GM21619 (cell line): ENCODE data around the gene UHRF1.
"Not testable (repeated sequence)": the region's sequence is repeated elsewhere in the genome, so short reads cannot be mapped to it uniquely, and the experiment has no call there.

Experiments
- ATAC-seq: cut with Tn5 transposase; IDR thresholded peaks from one replicate; pipeline ENCODE4 v1.9.1; 2021; ENCODE audit not compliant: unreplicated experiment

The UHRF1 gene

DNA sequence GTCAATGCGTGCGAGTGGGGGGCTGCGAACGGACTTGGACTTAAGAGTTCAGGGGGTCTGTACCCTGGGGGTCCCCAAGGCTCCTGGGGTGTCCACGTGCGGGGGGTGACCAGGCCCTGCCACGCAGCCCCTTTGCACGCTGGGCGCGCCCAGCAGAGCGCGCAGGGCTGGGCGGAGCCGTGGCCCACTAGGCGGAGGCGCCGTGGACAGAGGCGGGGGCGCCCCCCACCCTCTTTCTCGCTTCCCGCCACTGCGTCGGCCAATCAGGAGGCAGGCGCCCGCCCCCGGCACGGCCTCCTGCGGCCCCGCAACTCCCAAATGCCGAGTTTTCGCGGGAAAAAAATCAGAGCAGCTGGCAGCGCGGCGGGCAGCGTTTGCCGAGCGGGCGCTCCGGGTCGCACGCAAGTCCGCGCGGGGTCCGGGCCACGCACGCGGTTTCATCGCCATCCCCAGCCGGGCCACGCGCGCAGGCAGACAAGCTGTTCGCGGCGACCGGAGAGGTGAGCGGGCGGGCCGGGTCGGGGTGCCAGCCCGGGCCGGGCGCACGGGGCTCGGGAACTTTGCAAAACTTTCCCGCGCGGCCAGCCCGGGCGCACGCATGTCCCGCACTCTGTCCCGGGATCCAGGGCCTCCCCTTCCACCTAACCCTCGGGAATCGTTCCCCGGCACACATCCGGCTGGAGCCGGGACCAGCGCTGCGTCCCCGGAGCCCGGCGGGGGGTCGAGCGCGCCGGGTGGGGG is at the start of gene UHRF1:
TSS of gene UHRF1 (plus strand) at position 346 of the 741 bp plus-strand sequence. CDS start 1,385 bp downstream, outside the sequence.
- ATAC-seq = no peak

DNA sequence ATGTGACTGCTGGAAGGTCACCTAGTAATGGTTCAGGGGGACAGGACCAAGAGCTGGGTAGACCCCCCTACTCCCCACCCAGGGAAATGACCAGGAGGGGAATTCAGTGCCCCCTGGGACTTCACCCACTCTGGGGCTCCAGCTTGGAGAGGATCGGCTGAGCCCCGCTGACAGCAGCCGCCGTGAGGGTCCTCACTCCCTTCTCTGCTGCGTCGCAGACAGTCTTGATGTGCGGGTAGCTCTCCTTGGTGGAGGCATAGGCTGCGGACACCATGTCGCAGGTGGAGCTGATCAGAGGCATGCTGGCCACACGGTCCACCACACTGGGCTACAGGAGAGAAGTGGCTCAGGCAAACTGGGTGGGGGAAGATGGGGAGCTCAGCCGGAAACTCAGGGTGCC is 49.6 kb upstream of the UHRF1 start:
- no peak for ATAC-seq

DNA sequence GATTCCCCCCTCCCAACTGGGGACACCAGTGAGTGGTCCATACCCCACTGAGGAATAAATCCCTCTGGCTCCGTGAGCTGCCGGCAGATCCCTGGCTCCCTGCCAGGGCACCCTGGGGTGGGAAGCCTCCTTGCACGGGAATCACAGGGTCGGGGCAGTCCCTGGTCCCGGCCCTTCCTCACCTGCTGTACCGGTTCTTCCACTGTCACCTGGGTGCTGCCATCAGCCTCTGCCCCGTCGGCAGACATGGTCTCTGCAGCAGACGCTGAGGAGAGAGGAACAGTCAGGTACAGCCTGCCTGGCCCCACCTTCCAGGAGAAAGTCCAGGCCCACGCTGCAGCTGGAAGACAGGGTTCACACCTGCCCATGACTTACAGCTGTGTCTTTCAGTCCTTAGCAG is 48.2 kb upstream of the UHRF1 start:
- ATAC-seq = no peak

DNA sequence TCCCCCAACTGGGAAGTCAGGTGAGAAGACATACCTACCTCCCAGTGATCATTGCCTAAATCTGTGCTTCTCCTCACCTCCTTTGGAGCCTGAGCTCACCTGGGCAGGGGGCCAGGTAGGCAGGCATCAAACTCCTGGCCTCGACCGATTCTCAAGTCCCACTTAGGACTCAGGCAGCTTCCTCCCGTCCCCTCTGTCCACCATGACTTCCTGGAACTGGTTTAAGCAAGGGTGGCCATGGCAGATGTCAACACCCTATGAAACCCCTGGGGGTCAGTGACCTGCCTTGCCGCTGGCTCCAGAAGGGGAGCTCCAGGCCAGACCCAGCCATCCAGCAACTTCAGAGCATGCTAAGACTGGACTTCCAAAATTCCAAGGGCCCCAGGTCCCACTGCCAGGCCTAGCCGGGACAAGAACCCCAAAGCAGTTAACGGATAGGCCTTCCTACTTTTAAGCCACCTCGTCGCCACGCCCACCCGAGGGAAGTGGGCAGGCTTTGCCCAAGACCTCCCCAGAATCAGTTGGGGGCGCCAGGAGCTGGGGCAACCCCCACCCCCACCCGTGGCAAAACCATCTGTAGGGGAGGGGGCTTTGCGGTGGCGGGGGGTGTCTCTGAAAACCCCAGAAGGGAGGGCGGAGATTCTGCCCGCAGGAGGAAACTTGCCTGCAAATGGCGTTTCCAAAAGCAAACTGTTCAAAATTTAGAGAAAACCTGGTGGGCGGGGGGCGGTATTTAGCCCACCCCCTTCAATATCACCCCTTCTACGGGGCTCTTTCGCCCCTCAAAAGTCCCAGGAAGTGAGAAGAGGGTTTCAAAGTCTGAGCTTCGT is 42.5 kb upstream of the UHRF1 start:
- no peak for ATAC-seq

DNA sequence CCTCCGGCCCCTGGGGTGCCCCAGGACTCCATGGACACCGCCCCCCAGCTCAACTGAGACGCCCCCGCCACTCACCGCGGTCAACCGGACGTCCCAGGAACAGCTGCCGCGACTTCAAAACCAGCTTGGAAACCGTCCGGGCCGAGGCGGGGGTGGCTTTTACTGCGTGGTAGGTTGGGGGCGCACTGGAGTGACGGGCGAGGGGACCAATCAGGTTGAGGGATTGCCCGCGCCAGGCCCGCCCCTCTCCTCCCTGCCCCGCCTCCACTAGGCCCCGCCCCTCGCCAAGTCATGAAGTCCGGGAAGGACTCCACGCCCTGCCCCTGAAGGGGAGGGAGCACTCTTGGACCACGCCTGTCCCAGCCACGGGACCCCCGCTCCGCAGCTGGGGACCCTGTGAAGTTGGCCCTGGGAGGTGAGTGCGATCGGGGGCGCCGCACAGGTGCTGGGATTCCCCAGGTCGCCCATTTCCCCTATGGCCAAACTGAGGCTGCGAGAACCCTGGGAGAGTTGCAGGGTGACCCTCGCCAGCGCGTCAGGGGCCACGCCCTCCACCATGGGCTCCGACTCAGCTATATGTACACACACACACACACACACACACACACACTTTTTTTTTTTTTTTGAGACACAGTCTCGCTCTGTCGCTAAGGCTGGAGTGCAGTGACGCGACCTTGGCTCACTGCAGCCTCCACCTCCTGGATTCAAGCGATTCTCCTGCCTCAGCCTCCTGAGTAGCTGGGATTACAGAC is 41.6 kb upstream of the UHRF1 start, which contains the start of gene PLIN3:
TSS of gene PLIN3 (minus strand) at position 134 of the 752 bp plus-strand sequence. CDS start 6,273 bp downstream, outside the sequence.
- ATAC-seq = peak; percentile 70

DNA sequence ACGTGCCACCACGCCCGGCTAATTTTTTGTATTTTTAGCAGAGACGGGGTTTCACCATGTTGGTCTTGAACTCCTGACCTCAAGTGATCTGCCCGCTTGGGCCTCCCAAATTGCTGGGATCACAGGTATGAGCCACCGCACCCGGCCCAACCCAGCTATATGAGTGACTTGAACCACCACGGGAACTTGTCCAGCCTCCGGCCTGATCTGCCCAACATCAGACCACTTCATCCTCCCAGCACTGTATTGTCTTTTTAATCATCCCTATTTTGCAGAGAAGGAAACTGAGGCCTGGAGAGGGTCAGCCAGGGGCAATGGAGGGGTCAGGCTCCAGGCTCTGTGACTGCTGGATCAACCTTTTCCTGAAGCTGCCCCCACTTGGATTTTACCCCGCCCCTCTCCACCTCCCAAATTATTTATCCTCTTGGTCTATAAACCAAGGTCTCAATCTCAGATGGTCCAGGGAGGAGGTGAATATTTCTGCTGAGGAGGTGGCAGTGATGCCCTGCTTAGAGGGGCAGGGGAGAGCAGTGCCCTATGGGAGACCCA is 40.9 kb upstream of the UHRF1 start:
- ATAC-seq = no peak

DNA sequence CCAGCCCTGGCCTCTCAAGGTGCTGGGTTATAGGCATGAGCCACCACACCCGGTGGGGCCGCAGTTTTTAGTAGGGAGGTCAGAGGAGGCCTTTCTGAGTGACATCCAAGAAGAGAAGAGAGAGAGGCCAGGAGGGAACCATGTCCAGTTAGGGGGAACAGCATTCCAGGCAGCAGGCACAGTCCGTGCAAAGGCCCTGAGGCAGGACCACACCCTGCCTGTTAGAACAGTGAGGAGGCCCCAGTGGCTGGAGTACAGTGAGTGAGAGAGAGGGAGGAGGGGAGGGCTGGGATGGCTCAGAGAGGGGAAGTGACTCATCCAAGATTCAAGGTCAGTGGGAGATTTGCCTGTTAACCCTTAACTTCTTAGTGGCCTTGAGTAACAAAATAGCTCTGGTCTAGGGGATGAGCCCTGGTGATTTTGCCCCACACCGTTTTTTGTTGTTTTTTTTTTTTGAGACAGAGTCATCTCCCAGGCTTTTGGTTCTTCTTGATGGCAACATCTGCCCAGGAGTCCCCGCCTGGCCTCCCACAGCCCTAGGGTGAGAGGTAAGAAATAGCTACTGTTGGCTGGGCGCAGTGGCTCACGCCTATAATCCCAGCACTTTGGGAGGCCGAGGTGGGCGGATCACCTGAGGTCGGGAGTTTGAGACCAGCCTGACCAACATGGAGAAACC is 39.1 kb upstream of the UHRF1 start:
- no peak for ATAC-seq

DNA sequence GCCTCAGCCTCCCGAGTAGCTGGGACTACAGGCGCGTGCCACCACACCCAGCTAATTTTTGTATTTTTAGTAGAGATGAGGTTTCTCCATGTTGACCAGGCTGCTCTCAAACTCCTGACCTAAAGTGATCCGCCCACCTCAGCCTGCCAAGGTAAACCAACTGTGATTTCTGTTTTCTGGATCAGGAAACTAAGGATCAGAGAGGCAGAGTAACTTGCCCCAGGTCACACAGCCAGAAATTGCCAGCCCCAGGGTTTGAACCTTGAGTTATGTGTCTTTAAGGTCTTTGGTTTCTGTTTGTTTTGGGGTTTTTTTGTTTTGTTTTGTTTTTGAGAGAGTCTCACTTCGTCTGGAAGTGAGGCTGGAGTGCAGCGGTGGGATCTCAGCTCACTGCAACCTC is 37.6 kb upstream of the UHRF1 start:
- ATAC-seq = no peak

DNA sequence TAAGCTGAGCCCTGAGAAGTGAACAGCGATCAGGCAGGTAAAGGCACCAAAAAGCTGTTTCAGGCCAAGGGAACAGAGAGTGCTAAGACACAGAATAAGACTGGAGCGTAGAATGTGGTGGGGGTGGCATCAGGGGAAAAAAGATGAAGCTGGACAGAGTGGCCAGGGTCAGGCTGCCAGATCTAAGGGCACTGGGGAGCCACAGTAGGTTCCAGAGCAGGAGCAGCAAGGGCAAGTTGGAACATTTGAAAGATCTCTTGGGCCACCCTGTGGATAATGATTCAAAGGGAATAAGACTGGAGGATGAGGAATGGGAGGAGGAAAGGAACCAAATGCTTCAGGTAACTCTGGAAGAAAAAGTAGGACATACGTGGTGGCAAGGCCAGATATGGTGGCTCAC is 35.4 kb upstream of the UHRF1 start:
- no peak for ATAC-seq

DNA sequence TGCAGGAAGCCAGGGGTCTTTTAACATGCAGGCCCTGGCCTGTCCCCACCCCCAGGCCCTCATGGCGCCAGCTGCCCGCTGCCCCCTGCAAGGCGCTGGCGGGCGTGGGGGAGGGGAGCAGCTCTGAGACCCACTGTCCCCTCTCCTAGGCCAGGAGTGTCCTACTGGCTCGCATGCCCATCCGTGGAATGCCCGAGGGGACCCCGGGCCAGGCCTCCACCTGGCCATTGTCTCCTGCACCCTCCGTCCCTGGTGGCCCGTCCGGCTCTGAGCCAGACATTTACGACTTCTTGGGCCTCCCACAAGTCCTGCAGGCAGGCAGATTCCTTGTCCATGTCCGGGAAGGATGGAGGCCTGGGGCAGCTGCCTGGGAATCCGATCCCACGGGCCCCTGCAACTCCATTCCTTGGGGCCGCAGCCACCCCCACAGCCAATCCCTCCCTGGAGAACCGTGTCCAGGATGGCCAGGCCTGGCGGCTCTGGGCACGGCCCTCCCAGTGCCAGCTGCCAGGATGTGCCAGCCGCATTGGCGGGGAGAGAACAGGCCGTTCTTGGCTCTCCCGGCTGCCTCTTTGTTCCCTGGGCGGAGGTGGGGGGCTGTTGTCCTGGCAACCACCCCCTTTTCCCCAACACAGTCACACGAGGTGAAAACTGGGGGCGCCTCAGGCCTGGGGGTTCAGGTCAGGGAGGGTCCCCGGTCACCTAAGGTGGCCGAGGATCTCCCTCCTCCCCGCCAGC is 31.4 kb upstream of the UHRF1 start:
- no peak for ATAC-seq

DNA sequence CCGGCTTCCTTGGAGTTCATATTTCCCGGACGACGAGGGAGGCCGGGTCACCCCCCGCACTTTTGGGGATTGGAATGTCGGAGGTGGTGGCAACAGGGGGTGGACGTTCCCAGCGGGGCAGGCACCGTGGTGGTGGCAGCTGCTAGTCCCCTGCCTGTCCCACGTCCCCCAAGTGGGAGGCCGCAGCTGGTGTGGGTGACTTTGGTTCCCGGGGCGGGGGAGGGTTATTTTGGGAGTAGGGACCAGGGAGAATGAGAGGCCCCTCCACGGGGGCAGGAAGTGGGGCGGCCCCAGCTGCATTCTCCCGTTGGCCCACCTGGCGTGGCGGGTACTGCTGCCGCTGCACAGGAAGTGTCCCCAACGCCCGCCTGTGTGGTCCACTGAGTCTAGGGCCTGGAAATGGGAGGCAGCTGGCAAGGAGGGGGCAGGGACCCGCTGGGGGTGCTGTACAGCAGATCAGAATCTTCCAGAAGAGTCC is 30.8 kb upstream of the UHRF1 start:
- ATAC-seq = no peak

DNA sequence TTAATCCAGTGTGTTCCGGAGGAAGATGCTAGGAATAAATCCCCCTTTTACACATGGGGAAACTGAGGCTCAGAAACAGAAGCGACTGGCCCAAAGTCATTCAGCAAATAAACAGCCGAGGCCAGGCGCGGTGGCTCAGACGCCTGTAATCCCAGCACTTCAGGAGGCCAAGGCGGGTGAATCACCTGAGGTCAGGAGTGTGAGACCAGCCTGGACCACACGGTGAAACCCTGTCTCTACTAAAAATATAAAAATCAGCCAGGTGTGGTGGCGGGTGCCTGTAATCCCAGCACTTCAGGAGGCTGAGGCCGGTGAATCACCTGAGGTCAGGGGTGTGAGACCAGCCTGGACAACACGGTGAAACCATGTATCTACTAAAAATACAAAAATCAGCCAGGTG is 30.3 kb upstream of the UHRF1 start:
- no peak for ATAC-seq

DNA sequence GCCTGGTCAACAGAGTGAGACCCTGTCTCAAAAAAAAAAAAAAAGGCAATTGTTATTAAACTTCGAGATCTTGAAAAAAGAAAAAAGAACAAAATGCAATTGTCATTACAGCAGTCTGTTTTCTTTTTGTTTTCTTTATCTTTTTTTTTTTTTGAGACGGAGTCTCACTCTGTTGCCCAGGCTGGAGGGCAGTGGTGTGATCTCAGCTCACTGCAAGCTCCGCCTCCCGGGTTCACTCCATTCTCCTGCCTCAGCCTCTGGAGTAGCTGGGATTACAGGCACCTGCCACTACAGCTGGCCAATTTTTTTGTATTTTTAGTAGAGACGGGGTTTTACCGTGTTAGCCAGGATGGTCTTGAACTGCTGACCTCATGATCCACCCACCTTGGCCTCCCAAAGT is 26.4 kb upstream of the UHRF1 start:
- ATAC-seq = not testable (repeated sequence)

DNA sequence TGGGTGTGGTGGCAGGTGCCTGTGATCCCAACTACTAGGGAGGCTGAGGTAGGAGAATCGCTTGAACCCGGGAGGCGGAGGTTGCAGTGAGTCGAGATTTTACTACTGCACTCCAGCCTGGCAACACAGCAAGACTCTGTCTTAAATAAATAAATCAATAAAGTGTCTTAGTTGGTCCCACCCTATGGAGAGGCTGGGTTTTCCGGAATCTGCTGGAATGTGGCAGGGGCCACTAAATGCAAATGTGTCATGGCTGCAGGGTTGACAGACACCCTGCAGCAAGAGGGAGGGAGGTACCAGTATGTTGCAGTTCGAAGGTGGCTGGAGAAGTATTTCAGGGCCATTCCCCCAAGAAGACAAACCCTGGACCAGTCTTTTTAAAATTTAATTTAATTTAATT is 24.3 kb upstream of the UHRF1 start:
- ATAC-seq = not testable (repeated sequence)

DNA sequence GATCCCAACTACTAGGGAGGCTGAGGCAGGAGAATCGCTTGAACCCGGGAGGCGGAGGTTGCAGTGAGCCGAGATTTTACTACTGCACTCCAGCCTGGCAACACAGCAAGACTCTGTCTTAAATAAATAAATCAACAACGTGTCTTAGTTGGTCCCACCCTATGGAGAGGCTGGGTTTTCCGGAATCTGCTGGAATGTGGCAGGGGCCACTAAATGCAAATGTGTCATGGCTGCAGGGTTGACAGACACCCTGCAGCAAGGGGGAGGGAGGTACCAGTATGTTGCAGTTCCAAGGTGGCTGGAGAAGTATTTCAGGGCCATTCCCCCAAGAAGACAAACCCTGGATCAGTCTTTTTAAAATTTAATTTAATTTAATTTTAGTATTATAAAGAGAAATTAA is 21.5 kb upstream of the UHRF1 start:
- ATAC-seq = not testable (repeated sequence)

DNA sequence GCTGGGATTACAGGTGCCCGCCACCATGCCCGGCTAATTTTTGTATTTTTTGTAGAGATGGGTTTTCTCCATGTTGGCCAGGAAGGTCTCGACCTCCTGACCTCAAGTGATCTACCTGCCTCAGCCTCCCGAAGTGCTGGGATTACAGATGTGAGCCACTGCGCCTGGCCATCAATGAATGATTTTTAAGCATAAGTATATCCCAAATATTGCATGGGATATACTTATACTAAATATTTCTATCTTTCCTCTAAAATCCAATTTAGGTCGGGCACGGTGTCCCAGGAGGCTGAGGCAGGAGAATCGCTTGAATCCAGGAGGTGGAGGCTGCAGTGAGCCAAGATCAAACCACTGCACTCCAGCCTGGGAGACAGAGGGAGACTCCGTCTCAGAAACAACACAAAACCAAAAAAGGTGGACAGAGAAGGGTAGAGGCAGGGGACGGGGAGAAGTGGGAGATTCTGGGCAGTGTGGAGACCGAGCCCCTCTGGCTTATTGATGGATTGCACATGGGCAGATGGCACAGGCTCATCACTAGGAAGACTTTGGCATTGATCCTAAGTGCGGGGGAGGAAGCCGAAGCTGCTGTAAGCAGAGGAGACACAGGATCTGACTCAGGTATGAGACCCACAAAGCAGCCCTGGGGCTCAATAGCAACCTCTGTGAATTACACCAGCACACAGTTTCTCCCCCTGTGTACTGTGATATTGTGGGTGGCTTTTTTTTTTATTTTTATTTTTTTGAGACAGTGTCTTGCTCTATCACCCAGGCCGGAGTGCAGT is 20.1 kb upstream of the UHRF1 start:
- no peak for ATAC-seq

DNA sequence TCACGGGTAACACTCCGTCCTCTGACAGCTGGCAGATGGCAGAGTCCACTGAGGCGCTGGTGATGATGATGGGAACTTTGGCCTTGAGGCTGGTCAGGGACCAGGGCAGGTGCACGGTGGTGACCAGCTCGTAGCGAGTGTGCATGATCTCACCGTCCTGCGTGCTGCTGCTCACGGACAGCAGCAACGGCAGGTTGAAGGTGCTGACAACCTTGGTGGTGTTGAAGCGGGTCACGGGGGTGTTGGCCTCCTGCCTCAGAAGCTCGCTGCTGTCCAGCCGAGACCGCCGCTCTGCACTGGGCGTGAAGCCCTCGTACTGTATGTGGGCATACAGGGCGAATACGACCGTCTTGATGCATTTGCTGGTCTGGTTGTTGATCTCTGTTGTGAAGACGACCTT is 18.2 kb upstream of the UHRF1 start:
- ATAC-seq = no peak

DNA sequence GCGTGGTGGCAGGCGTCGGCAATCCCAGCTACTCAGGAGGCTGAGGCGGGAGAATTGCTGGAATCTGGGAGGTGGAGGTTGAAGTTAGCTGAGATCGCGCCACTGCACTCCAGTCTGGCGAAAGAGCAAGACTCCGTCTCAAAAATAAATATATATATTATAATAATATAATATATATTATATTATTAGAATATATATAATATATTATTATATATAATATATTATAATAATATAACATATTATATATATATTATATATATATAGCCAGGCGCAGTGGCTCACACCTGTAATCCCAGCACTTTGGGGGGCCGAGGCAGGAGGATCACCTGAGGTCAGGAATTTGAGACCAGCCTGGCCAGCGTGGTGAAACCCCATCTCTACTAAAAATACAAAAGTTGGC is 16.3 kb upstream of the UHRF1 start:
- ATAC-seq = not testable (repeated sequence)

DNA sequence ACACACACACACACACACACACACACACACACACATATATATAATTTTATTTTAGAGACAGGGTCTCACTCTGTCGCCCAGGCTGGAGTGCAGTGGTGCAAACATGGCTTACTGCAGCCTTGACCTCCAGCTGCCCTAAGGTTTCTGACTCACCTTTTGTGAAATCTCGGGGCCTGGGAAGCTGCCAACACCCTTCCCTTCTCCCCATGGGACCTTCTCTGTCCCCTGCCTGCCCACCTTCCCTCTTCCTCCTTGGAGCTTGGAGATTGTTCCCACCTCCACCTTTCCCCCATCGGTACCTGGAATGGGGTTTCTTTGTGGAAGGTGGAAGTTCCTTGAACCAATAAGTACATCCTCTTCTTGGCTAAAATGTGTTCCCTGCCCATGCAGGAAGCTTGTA is 12.9 kb upstream of the UHRF1 start:
- ATAC-seq = no peak
